Tibial artery (tissue), 4 donors: ENCODE measurements around the gene EXOC6B.
A peak's percentile ranks its signal among the peaks of the same experiment; 100 is the strongest.

Source experiments
- DNase-seq, 2 donors: peaks; one replicate each; pipeline ENCODE4 v3.0.0-alpha.2; 2019
- H3K27ac ChIP-seq, 2 donors: fragments of 200-600 bp; sonication (generic) in 1 of 2; 1 replicate in 1 of 2; 2 replicates in 1 of 2; pipeline ENCODE4 v1.5.1; 2018 to 2019; ENCODE audit warnings: mild to moderate bottlenecking in 1 of 2
- H3K27me3 ChIP-seq, 2 donors: fragments of 200-600 bp; sonication (generic) in 1 of 2; one replicate each; pipeline versions ENCODE4 v1.5.1 to v1.6.0; 2016 to 2019
- H3K36me3 ChIP-seq, 3 donors: fragments of 200-600 bp; sonication (generic) in 2 of 3; one replicate each; pipeline ENCODE4 v1.5.1; 2016 to 2019; ENCODE audit warnings: mild to moderate bottlenecking in 2 of 3
- H3K4me1 ChIP-seq, 4 donors: fragments of 200-600 bp; sonication (generic) in 2 of 4; 1 replicate in 3 of 4; 2 replicates in 1 of 4; pipeline ENCODE4 v1.5.1; 2016 to 2019
- H3K4me3 ChIP-seq, 2 donors: fragments of 200-600 bp; sonication (generic) in 1 of 2; 1 replicate in 1 of 2; 2 replicates in 1 of 2; pipeline ENCODE4 v1.5.1; 2018 to 2019; ENCODE audit warnings: mild to moderate bottlenecking in 2 of 2
- H3K9me3 ChIP-seq, 3 donors: fragments of 200-600 bp; sonication (generic) in 1 of 3; one replicate each; pipeline ENCODE4 v1.5.1; 2016 to 2019
- CTCF ChIP-seq, 2 experiments: fragments of 200-600 bp in 1 of 2; fragments of 450-650 bp in 1 of 2; IDR thresholded peaks; one replicate each; pipeline ENCODE4 v1.5.1; 2017 to 2019; ENCODE audit warnings: antibody characterized with exemption in 2 of 2, mild to moderate bottlenecking in 1 of 2, moderate library complexity in 1 of 2
- intact Hi-C: fragments of 100-400 bp; cut with DNase I; formaldehyde crosslinking; loops from one replicate; pipeline ENCODE4 v1.15.0; 2023; ENCODE audit warnings: low total_unique reads

Gene EXOC6B

GRCh38 chr2:72825257-72826155 lies at the start of gene EXOC6B:
TSS of gene EXOC6B (minus strand) at chr2:72826033.
- no peaks in the 10 kb centered on the region for H3K36me3 ChIP-seq
- H3K4me3 ChIP-seq: peak within 1 kb of the TSS; percentile 68 to 84
- DNase-seq: peak; percentile 89 to 94
- no peak for TF ChIP-seq CTCF (IDR thresholded peaks at IDR 0.05)
- intact Hi-C loops: no loop called here
- no peaks in the 10 kb centered on the region for H3K9me3 ChIP-seq
- H3K27me3 ChIP-seq: no peaks in the 10 kb centered on the region
- peaks cover 0 to 17% (median 12%) of the 10 kb centered on the region in 4 donors for H3K4me1 ChIP-seq
- peak within 1 kb of the TSS; percentile 79 to 87 for H3K27ac ChIP-seq

GRCh38 chr2:72871880-72872279 lies 46.0 kb upstream of the EXOC6B start:
- peaks cover 0 to 3% of the 10 kb centered on the region in 2 donors for H3K27me3 ChIP-seq

GRCh38 chr2:72871060-72871459 lies 45.2 kb upstream of the EXOC6B start:
- Histone ChIP-seq H3K4me1 (no peaks in the 10 kb centered on the region), H3K9me3 (no peaks in the 10 kb centered on the region), H3K36me3 (no peaks in the 10 kb centered on the region), H3K27me3 (peaks cover 0 to 3% of the 10 kb centered on the region in 2 donors), H3K27ac (no peak overlapping the region), H3K4me3 (no peak overlapping the region)
- intact Hi-C loops: no loop called here
- no peak for DNase-seq
- TF ChIP-seq CTCF (IDR thresholded peaks at IDR 0.05): no peak

More at GRCh38 chr2:72871880-72872279, 46.0 kb upstream of the EXOC6B start:
- Histone ChIP-seq H3K4me3 (no peak overlapping the region), H3K9me3 (no peaks in the 10 kb centered on the region), H3K27ac (no peak overlapping the region), H3K4me1 (no peaks in the 10 kb centered on the region), H3K36me3 (no peaks in the 10 kb centered on the region)
- TF ChIP-seq CTCF (IDR thresholded peaks at IDR 0.05): no peak
- intact Hi-C loops: no loop called here
- no peak for DNase-seq

- intact Hi-C loops: no loop called here
- TF ChIP-seq CTCF (IDR thresholded peaks at IDR 0.05): no peak
- Histone ChIP-seq H3K4me3 (no peak overlapping the region), H3K27me3 (peaks cover 0 to 19% of the 10 kb centered on the region in 2 donors), H3K36me3 (no peaks in the 10 kb centered on the region), H3K27ac (no peak overlapping the region), H3K9me3 (no peaks in the 10 kb centered on the region), H3K4me1 (peaks cover 0 to 10% (median 9%) of the 10 kb centered on the region in 4 donors)
- no peak for DNase-seq
Observed at GRCh38 chr2:72864500-72864899, 38.7 kb upstream of the EXOC6B start.

GRCh38 chr2:72863046-72863445 lies 37.2 kb upstream of the EXOC6B start:
- Histone ChIP-seq H3K4me1 (peaks cover 0 to 10% (median 9%) of the 10 kb centered on the region in 4 donors), H3K4me3 (peak overlapping the region in 1 of 2 donors; percentile 26), H3K27me3 (peaks cover 0 to 23% of the 10 kb centered on the region in 2 donors), H3K36me3 (no peaks in the 10 kb centered on the region), H3K27ac (no peak overlapping the region), H3K9me3 (no peaks in the 10 kb centered on the region)
- intact Hi-C loops: loop anchor here (2.0 kb wide), 1 partner anchor 92 kb away; no protein-coding TSS in a partner anchor
- TF ChIP-seq CTCF (IDR thresholded peaks at IDR 0.05): no peak
- DNase-seq: no peak
